ENCODE measurements around the gene DDX1. TPM values are rescaled to one million over a fixed set of nuclear protein-coding genes. Genes with fewer than 3 reads are reported as not detected.

DDX1 gene
- total and polyA plus RNA-seq, 2 experiments from 2014 or later = 99.9 to 102 TPM

DNA sequence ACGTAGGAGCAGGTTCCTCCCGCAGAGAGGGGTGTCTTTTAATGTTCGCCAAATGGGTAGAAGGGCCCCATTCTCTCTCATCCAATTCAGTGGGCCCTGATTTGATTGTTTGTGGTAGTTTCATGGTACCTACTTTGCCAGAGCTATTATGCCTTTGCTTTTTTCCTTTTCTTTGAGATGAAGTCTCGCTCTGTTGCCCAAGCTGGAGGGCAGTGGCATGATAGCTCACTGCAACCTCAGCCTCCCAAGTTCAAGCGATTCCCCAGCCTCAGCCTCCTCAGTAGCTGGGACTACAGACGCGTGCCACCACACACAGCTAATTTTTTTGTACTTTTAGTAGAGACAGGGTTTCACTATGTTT, 59.7 kb downstream of the DDX1 start:
- Mint-ChIP-seq H3K27me3 (ENCODE audit: insufficient read depth, low read depth, poor library complexity) (peaks cover 9% of the 10 kb centered on the region), H3K36me3 (ENCODE audit: low read depth) (no peaks in the 10 kb centered on the region), H3K9me3 (no peaks in the 10 kb centered on the region), H3K4me1 (peaks cover 3% of the 10 kb centered on the region), H3K4me3 (no peak overlapping the region), H3K27ac (no peak overlapping the region)
- Histone ChIP-seq H3K27ac (ENCODE audit: low read depth) (no peak overlapping the region), H3K4me2 (no peak overlapping the region), H3K4me1 (ENCODE audit: insufficient read depth) (no peaks in the 10 kb centered on the region), H2AFZ (no peak overlapping the region), H3K27me3 (ENCODE audit: insufficient read depth) (no peaks in the 10 kb centered on the region), H3K4me3 (no peak overlapping the region), H3K36me3 (ENCODE audit: insufficient read depth) (no peaks in the 10 kb centered on the region), H3K79me2 (replicated peaks; ENCODE audit: insufficient read depth) (no peaks in the 10 kb centered on the region), H4K20me1 (replicated peaks; ENCODE audit: insufficient read depth) (no peaks in the 10 kb centered on the region), H3K9me2 (ENCODE audit: insufficient read depth) (no peaks in the 10 kb centered on the region), H3F3A (replicated peaks; ENCODE audit: low read depth) (no peaks in the 10 kb centered on the region)
- ATAC-seq (no peak), DNase-seq (ENCODE audit: low spot score) (no peak)
- TF ChIP-seq REST (IDR thresholded peaks at IDR 0.05; ENCODE audit: unreplicated experiment) (no peak), EZH2phosphoT487 (IDR thresholded peaks at IDR 0.05; ENCODE audit: unreplicated experiment) (no peak), EZH2 (IDR thresholded peaks at IDR 0.05; ENCODE audit: low read depth, unreplicated experiment) (no peak), NANOG (IDR thresholded peaks at IDR 0.05; ENCODE audit: borderline replicate concordance) (no peak), ZNF462 (CRISPR knock-in tag; IDR thresholded peaks at IDR 0.05) (no peak), POLR2AphosphoS5 (IDR thresholded peaks at IDR 0.05; ENCODE audit: low read depth) (no peak), ZNF114 (CRISPR knock-in tag; IDR thresholded peaks at IDR 0.05) (no peak), STAT1 (IDR thresholded peaks at IDR 0.05; ENCODE audit: unreplicated experiment) (no peak), JUNB (IDR thresholded peaks at IDR 0.05; ENCODE audit: unreplicated experiment) (no peak), CREB1 (CRISPR knock-in tag; IDR thresholded peaks at IDR 0.05; ENCODE audit: low read depth) (no peak), ZNF331 (CRISPR knock-in tag; IDR thresholded peaks at IDR 0.05; ENCODE audit: low read depth) (no peak)
- TF ChIP-seq, protein P1, sequence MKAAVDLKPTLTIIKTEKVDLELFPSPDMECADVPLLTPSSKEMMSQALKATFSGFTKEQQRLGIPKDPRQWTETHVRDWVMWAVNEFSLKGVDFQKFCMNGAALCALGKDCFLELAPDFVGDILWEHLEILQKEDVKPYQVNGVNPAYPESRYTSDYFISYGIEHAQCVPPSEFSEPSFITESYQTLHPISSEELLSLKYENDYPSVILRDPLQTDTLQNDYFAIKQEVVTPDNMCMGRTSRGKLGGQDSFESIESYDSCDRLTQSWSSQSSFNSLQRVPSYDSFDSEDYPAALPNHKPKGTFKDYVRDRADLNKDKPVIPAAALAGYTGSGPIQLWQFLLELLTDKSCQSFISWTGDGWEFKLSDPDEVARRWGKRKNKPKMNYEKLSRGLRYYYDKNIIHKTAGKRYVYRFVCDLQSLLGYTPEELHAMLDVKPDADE (IDR thresholded peaks at IDR 0.05) = no peak
- TF ChIP-seq, protein P2, sequence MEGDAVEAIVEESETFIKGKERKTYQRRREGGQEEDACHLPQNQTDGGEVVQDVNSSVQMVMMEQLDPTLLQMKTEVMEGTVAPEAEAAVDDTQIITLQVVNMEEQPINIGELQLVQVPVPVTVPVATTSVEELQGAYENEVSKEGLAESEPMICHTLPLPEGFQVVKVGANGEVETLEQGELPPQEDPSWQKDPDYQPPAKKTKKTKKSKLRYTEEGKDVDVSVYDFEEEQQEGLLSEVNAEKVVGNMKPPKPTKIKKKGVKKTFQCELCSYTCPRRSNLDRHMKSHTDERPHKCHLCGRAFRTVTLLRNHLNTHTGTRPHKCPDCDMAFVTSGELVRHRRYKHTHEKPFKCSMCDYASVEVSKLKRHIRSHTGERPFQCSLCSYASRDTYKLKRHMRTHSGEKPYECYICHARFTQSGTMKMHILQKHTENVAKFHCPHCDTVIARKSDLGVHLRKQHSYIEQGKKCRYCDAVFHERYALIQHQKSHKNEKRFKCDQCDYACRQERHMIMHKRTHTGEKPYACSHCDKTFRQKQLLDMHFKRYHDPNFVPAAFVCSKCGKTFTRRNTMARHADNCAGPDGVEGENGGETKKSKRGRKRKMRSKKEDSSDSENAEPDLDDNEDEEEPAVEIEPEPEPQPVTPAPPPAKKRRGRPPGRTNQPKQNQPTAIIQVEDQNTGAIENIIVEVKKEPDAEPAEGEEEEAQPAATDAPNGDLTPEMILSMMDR (conservative IDR thresholded peaks at IDR 0.05; ENCODE audit: low read depth in 2 of 2) = no peak

Data from GM23338 (cell line).